Stimulated activated CD8-positive, alpha-beta memory T cell treated with anti-CD3 and anti-CD28 coated beads, Interleukin-12 subunit alpha, Interleukin-12 subunit beta, amount 100 ng/mL, for 24 hours (primary cell): ENCODE measurements around the gene THSD7B.
"Not testable (repeated sequence)": the region's sequence is repeated elsewhere in the genome, so short reads cannot be mapped to it uniquely, and the experiment has no call there.

Experiments used
- DNase-seq: peaks from one replicate; pipeline ENCODE4 v3.0.0-alpha.2; 2020; ENCODE audit errors: extremely low read depth

Gene THSD7B

GRCh38 chr2:136765256-136766072 lies at the start of gene THSD7B:
TSS of gene THSD7B (plus strand) at chr2:136765545. CDS start at chr2:136882179, 116,634 bp downstream.
- DNase-seq: no peak

GRCh38 chr2:136718273-136718672 lies 47.1 kb upstream of the THSD7B start:
- no peak for DNase-seq

GRCh38 chr2:136727973-136728699 lies 37.2 kb upstream of the THSD7B start:
- no peak for DNase-seq

GRCh38 chr2:136736236-136736635 lies 29.1 kb upstream of the THSD7B start:
- no peak for DNase-seq

- DNase-seq: no peak
Measured at GRCh38 chr2:136738044-136738443, 27.3 kb upstream of the THSD7B start.

- no peak for DNase-seq
Measured at GRCh38 chr2:136741471-136741870, 23.9 kb upstream of the THSD7B start.

GRCh38 chr2:136750065-136750464 lies 15.3 kb upstream of the THSD7B start:
- DNase-seq: no peak

- no peak for DNase-seq
Measured at GRCh38 chr2:136751406-136751805, 13.9 kb upstream of the THSD7B start.

- DNase-seq: not testable (repeated sequence)
Measured at GRCh38 chr2:136758504-136758903, 6.8 kb upstream of the THSD7B start.

- DNase-seq: no peak
Measured at GRCh38 chr2:136764452-136765255, 691 bp upstream of the THSD7B start.

GRCh38 chr2:136766073-136766404 lies 694 bp downstream of the THSD7B start:
- DNase-seq: no peak

GRCh38 chr2:136767030-136767429 lies 1.7 kb downstream of the THSD7B start:
- DNase-seq: no peak

- DNase-seq: no peak
Measured at GRCh38 chr2:136769871-136770270, 4.5 kb downstream of the THSD7B start.

GRCh38 chr2:136770384-136770783 lies 5.0 kb downstream of the THSD7B start:
- no peak for DNase-seq

GRCh38 chr2:136777391-136777790 lies 12.0 kb downstream of the THSD7B start:
- DNase-seq: no peak

GRCh38 chr2:136783856-136784255 lies 18.5 kb downstream of the THSD7B start:
- no peak for DNase-seq

- DNase-seq: no peak
Measured at GRCh38 chr2:136785215-136785614, 19.9 kb downstream of the THSD7B start.

GRCh38 chr2:136787970-136788369 lies 22.6 kb downstream of the THSD7B start:
- DNase-seq: no peak

GRCh38 chr2:136796339-136796738 lies 31.0 kb downstream of the THSD7B start:
- no peak for DNase-seq

GRCh38 chr2:136798766-136799165 lies 33.4 kb downstream of the THSD7B start:
- DNase-seq: no peak

GRCh38 chr2:136801661-136802060 lies 36.3 kb downstream of the THSD7B start:
- DNase-seq: no peak

GRCh38 chr2:136809998-136810397 lies 44.7 kb downstream of the THSD7B start:
- no peak for DNase-seq
